Neural cell (in vitro differentiated cells): ENCODE data around the gene LLPH. TPM values are rescaled to one million over a fixed set of nuclear protein-coding genes. Genes with fewer than 3 reads are reported as not detected.
A peak's percentile ranks its signal among the peaks of the same experiment; 100 is the strongest.

Experiments
- H2AFZ ChIP-seq: fragments of 200-600, 300-800 bp; sonication (generic), shearing (Covaris generic); 2 replicates; pipeline ENCODE4 v1.6.0; 2014; ENCODE audit warnings: low read depth, mild to moderate bottlenecking, antibody characterized with exemption, low read length, moderate library complexity
- H3F3A ChIP-seq: fragments of 200-600 bp; shearing (Covaris generic); 2 replicates; pipeline ENCODE4 v1.6.1; 2016; ENCODE audit warnings: mild to moderate bottlenecking, moderate library complexity, mixed read lengths, antibody characterized with exemption, low read length; ENCODE audit not compliant: insufficient read depth, poor library complexity, severe bottlenecking
- H3K27ac ChIP-seq: fragments of 200-600, 300-800 bp; sonication (generic), shearing (Covaris generic); 2 replicates; pipeline ENCODE4 v1.5.1; 2014; ENCODE audit warnings: mild to moderate bottlenecking, low read length, moderate library complexity
- H3K27me3 ChIP-seq: fragments of 300-800, 200-600 bp; sonication (generic), shearing (Covaris generic); 2 replicates; pipeline ENCODE4 v1.6.0; 2014; ENCODE audit warnings: mild to moderate bottlenecking, low read depth, low read length, moderate library complexity; ENCODE audit not compliant: insufficient read depth
- H3K36me3 ChIP-seq: fragments of 300-800, 200-600 bp; sonication (generic), shearing (Covaris generic); 2 replicates; pipeline ENCODE4 v1.5.1; 2014; ENCODE audit warnings: mild to moderate bottlenecking, antibody characterized with exemption, low read length, moderate library complexity; ENCODE audit not compliant: insufficient read depth
- H3K4me2 ChIP-seq: fragments of 300-800, 200-600 bp; sonication (generic), shearing (Covaris generic); 2 replicates; pipeline ENCODE4 v1.6.0; 2014; ENCODE audit warnings: mild to moderate bottlenecking, low read length
- H3K4me3 ChIP-seq: fragments of 300-800, 200-600 bp; sonication (generic), shearing (Covaris generic); 2 replicates; pipeline ENCODE4 v1.5.1; 2014; ENCODE audit warnings: mild to moderate bottlenecking, low read length, moderate library complexity
- H3K79me2 ChIP-seq: fragments of 200-600 bp; shearing (Covaris generic); replicated peaks from 2 replicates; pipeline ENCODE4 v1.6.0; 2014; ENCODE audit warnings: mild to moderate bottlenecking, low read length, moderate library complexity; ENCODE audit not compliant: insufficient read depth
- H3K9ac ChIP-seq: fragments of 300-800, 200-600 bp; sonication (generic), shearing (Covaris generic); 2 replicates; pipeline ENCODE4 v1.6.1; 2016; ENCODE audit warnings: mild to moderate bottlenecking, low read length, mixed read lengths
- H3K9me2 ChIP-seq: fragments of 200-600 bp; shearing (Covaris generic); 2 replicates; pipeline ENCODE4 v1.6.1; 2016; ENCODE audit warnings: mild to moderate bottlenecking, low read length, mixed read lengths; ENCODE audit not compliant: insufficient read depth
- H3K9me3 ChIP-seq: fragments of 200-600, 300-800 bp; sonication (generic), shearing (Covaris generic); 2 replicates; pipeline ENCODE4 v1.6.1; 2016; ENCODE audit warnings: mild to moderate bottlenecking, mixed run types, low read length, moderate library complexity, mixed read lengths
- H4K20me1 ChIP-seq: fragments of 200-600 bp; shearing (Covaris generic); 2 replicates; pipeline ENCODE4 v1.6.1; 2016; ENCODE audit warnings: mild to moderate bottlenecking, mixed run types; ENCODE audit not compliant: insufficient read depth
- CTCF ChIP-seq: fragments of 450-650 bp; IDR thresholded peaks from 2 replicates; pipeline ENCODE4 v1.5.1; 2014; ENCODE audit warnings: antibody characterized with exemption, mild to moderate bottlenecking, moderate library complexity; ENCODE audit not compliant: poor library complexity, severe bottlenecking
- EP300 ChIP-seq: fragments of 450-650 bp; conservative IDR thresholded peaks from 2 replicates; pipeline ENCODE4 v1.6.1; 2014; ENCODE audit warnings: antibody characterized with exemption, mild to moderate bottlenecking, moderate library complexity; ENCODE audit not compliant: poor library complexity, severe bottlenecking
- EZH2 ChIP-seq: fragments of 200-600, 300-800 bp; shearing (Covaris generic), sonication (generic); IDR thresholded peaks from 2 replicates; pipeline ENCODE4 v1.6.1; 2014; ENCODE audit warnings: antibody characterized with exemption, low read length, borderline replicate concordance, mild to moderate bottlenecking; ENCODE audit not compliant: insufficient read depth, poor library complexity, severe bottlenecking
- MXI1 ChIP-seq: fragments of 450-650 bp; conservative IDR thresholded peaks from 2 replicates; pipeline ENCODE4 v1.6.1; 2014; ENCODE audit warnings: antibody characterized with exemption, mild to moderate bottlenecking; ENCODE audit not compliant: poor library complexity, severe bottlenecking
- POLR2AphosphoS5 ChIP-seq: IDR thresholded peaks from 2 replicates; pipeline ENCODE4 v1.6.1; 2012
- RAD21 ChIP-seq: fragments of 450-650 bp; conservative IDR thresholded peaks from 2 replicates; pipeline ENCODE4 v1.6.1; 2014; ENCODE audit warnings: antibody characterized with exemption, mild to moderate bottlenecking, moderate library complexity
- SMC3 ChIP-seq: fragments of 450-650 bp; conservative IDR thresholded peaks from 2 replicates; pipeline ENCODE4 v1.6.1; 2014; ENCODE audit warnings: antibody characterized with exemption, mild to moderate bottlenecking, moderate library complexity; ENCODE audit not compliant: poor library complexity
- TAF1 ChIP-seq: IDR thresholded peaks from 2 replicates; pipeline ENCODE4 v1.6.1; 2012; ENCODE audit warnings: low read depth
- polyA plus RNA-seq: library from polyadenylated mRNA; depleted of rRNA; stranded (reverse); fragments of >200 nt; gene quantifications from 2 replicates; pipeline ENCODE4 v1.2.3, GENCODE V29; 2014
- TF ChIP-seq, protein P1 (sequence below): IDR thresholded peaks from 2 replicates; pipeline ENCODE4 v1.6.1; 2012; ENCODE audit warnings: borderline replicate concordance

Gene LLPH
- polyA plus RNA-seq, 1 donor from 2014 or later = 4.6 TPM

DNA sequence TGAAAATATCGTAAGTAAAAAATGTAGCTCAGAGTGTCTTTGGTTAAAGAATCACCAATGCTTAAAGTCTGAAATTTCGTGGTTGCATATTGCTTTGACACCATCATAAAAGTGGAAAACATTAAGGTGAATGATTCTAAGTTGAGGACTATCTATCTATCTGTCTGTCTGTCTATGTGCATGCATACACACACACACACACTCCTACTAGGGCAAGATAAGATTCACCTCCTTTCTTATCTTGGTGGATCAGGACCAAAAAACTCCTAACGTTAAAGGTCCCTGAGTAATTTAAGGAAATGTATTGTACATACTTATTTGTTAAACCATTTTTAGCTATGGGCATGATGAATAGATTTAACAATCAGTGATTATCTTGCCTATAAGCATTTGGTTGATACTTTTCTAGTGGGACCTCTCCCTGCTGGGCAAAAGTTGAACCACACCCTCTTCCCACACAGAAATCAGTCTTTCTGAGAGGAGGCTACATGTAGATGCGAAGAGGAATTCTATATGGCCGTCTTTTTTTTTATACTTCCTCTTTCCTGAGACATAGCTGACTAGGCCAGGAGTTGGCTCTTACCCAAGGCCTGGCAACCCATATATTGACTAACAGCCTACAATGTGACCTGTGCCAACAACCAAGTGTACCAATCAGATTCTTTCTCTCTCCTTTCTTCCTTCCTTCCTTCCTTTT, 19.3 kb upstream of the LLPH start:
- H3K9ac ChIP-seq = no peak overlapping the region
- no peaks in the 10 kb centered on the region for H4K20me1 ChIP-seq
- no peaks in the 10 kb centered on the region for H3K79me2 ChIP-seq
- no peaks in the 10 kb centered on the region for H3K27me3 ChIP-seq
- H3K9me3 ChIP-seq = no peaks in the 10 kb centered on the region
- no peak overlapping the region for H3K4me3 ChIP-seq
- no peaks in the 10 kb centered on the region for H3F3A ChIP-seq
- H2AFZ ChIP-seq = no peak overlapping the region
- no peaks in the 10 kb centered on the region for H3K36me3 ChIP-seq
- H3K4me2 ChIP-seq = no peak overlapping the region
- TF ChIP-seq, protein P1, sequence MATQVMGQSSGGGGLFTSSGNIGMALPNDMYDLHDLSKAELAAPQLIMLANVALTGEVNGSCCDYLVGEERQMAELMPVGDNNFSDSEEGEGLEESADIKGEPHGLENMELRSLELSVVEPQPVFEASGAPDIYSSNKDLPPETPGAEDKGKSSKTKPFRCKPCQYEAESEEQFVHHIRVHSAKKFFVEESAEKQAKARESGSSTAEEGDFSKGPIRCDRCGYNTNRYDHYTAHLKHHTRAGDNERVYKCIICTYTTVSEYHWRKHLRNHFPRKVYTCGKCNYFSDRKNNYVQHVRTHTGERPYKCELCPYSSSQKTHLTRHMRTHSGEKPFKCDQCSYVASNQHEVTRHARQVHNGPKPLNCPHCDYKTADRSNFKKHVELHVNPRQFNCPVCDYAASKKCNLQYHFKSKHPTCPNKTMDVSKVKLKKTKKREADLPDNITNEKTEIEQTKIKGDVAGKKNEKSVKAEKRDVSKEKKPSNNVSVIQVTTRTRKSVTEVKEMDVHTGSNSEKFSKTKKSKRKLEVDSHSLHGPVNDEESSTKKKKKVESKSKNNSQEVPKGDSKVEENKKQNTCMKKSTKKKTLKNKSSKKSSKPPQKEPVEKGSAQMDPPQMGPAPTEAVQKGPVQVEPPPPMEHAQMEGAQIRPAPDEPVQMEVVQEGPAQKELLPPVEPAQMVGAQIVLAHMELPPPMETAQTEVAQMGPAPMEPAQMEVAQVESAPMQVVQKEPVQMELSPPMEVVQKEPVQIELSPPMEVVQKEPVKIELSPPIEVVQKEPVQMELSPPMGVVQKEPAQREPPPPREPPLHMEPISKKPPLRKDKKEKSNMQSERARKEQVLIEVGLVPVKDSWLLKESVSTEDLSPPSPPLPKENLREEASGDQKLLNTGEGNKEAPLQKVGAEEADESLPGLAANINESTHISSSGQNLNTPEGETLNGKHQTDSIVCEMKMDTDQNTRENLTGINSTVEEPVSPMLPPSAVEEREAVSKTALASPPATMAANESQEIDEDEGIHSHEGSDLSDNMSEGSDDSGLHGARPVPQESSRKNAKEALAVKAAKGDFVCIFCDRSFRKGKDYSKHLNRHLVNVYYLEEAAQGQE = no peak
- no peak for TF ChIP-seq TAF1
- no peak for TF ChIP-seq CTCF
- no peak for TF ChIP-seq EP300
- no peak for TF ChIP-seq POLR2AphosphoS5
- TF ChIP-seq EZH2 = no peak
- no peak for TF ChIP-seq SMC3
- TF ChIP-seq RAD21 = no peak
- TF ChIP-seq MXI1 = no peak
- H3K27ac ChIP-seq = no peak overlapping the region
- no peaks in the 10 kb centered on the region for H3K9me2 ChIP-seq

DNA sequence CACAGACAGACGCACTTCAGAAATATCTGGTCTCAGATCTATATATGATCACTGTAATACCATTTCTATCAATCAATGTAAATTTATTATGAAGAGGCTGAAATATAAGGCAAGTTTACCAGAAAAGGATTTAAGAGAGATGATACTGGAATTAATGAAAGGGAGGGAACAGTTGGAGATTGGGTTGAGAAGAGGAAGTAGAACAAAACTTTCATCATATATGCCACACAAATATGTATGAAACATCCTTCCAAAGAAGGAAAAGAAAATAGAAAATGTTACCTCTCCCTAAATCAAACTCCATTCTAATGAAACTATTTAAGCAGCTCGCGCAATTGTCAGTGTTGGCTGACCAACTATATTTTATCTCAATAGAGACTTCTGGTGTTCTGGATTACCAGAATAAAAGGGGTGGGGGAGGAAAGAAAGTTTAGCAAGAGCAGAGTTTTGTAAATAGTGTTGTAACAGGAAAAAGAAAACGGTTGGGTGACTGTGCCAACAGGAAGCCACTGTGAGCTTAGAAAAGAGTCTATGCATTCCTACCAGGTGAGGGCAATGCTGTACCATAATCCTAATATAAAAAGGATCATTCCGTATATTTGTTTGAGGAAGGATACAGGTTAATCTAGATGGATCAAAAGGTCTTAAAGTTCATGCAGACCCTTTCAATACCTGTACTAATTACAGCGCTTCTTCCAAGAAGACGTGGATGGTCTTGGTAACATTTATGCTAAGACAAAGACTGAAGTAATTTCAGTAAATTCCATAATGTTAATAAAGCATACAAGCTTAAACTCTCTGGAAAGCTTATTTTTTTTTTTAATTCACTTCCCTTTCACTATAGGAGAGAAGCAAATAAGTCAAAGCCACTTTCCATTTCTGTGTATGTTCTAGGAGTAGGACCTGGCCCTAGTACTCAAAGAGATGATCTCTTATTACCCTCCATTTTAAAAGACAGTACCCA, 14.5 kb upstream of the LLPH start:
- Histone ChIP-seq H3K4me3 (no peak overlapping the region), H3F3A (no peaks in the 10 kb centered on the region), H3K27ac (no peak overlapping the region), H3K79me2 (no peaks in the 10 kb centered on the region), H4K20me1 (no peaks in the 10 kb centered on the region), H3K9me2 (no peaks in the 10 kb centered on the region), H3K9ac (no peak overlapping the region), H3K27me3 (no peaks in the 10 kb centered on the region), H3K4me2 (no peak overlapping the region), H3K9me3 (no peaks in the 10 kb centered on the region), H3K36me3 (peaks cover 3% of the 10 kb centered on the region), H2AFZ (no peak overlapping the region)
- TF ChIP-seq, protein P1 = no peak
- TF ChIP-seq CTCF (peak; percentile 67), RAD21 (peak; percentile 76), SMC3 (peak; percentile 73), POLR2AphosphoS5 (no peak), MXI1 (no peak)
